OCI-LY3 (cell line): ENCODE measurements around the gene TENM4.

Experiments
- CTCF ChIP-seq: fragments of 200-600, 300-600 bp; sonication (generic); IDR thresholded peaks from 2 replicates; pipeline ENCODE4 v1.5.1; 2014; ENCODE audit warnings: antibody characterized with exemption, low read length, low read depth
- EZH2phosphoT487 ChIP-seq: fragments of 200-600 bp; shearing (Covaris generic); IDR thresholded peaks from 2 replicates; pipeline ENCODE4 v1.6.1; 2018; ENCODE audit warnings: antibody characterized with exemption, mixed run types, low read depth

GRCh38 chr11:78689101-78689500 lies 751.7 kb downstream of the TENM4 start:
- TF ChIP-seq CTCF, result no peak
- TF ChIP-seq EZH2phosphoT487, result no peak
